ENCODE measurements around the gene MED15. TPM values are rescaled to one million over a fixed set of nuclear protein-coding genes. Genes with fewer than 3 reads are reported as not detected.

Gene MED15
- total and polyA plus RNA-seq, 2 of the 4 experiments (the other 2 are of a cell fraction) = 19.0 to 68.8 TPM

DNA sequence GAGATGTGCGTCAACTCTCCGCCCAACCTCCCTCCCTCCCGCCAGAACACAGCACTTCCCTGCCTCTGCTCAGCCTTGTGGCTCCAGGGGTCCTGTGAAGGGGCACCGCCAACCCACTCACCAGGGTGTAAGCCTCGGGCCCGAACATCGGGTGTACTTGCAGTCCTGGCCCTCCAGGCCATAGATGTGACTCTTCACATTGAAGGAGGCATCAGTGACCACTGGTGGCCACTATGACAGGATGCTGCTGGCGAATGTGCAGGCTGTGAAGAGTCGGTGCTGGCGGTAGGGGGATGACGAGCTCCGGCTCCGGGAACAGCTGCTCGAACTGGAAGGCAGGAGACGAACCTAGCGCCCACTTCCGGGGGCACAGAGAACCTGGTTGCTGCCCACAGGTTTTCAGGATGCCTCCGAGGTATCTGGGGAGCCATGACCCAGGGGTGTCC lies 97.4 kb downstream of the MED15 start:
- no peaks in the 10 kb centered on the region for H3K4me1 ChIP-seq (ENCODE audit: control insufficient read depth, insufficient read depth, low read length)
- H4K20me1 ChIP-seq (ENCODE audit: insufficient read depth, low read length) = no peaks in the 10 kb centered on the region
- H3K4me3 ChIP-seq (ENCODE audit: insufficient read depth, low read depth, low read length) = no peak overlapping the region
- H3K9ac ChIP-seq (ENCODE audit: low read depth, low read length) = no peak overlapping the region
- H3K4ac ChIP-seq (ENCODE audit: low read depth, low read length) = no peak overlapping the region
- no peak overlapping the region for H3K18ac ChIP-seq (ENCODE audit: low read depth, low read length)
- in situ Hi-C loops (cut with MboI; ENCODE audit: low sequenced_read_pairs) = loop anchor here (10.0 kb wide), 1 partner anchor 80 kb away; no protein-coding TSS in a partner anchor
- no TSS peak for BruUV-seq (replicated peaks)
- no peaks in the 10 kb centered on the region for H3K36me3 ChIP-seq (ENCODE audit: control insufficient read depth, insufficient read depth, low read length)
- H4K5ac ChIP-seq (ENCODE audit: low read depth, low read length) = no peak overlapping the region
- no peak for ATAC-seq (ENCODE audit: low read depth)
- CTCF ChIA-PET = interaction anchor here (0.5 kb wide), 1 partner anchor 41 kb away, joined by 4 read pairs; no protein-coding TSS in a partner anchor
- H4K8ac ChIP-seq (ENCODE audit: low read depth in 2 of 2, low read length in 2 of 2) = no peak overlapping the region
- H3K23ac ChIP-seq (ENCODE audit: low read depth, low read length) = no peak overlapping the region
- no peak overlapping the region for H2AK5ac ChIP-seq (ENCODE audit: low read depth, low read length)
- no peak overlapping the region for H2BK5ac ChIP-seq (ENCODE audit: low read depth, low read length, poor library complexity, severe bottlenecking)
- no peak overlapping the region for H4K91ac ChIP-seq (ENCODE audit: insufficient read depth, low read depth, low read length)
- dilution Hi-C loops (cut with HindIII; ENCODE audit: low sequenced_read_pairs, unreplicated experiment) = no loop called here
- H3K79me1 ChIP-seq (ENCODE audit: low read depth in 1 of 2, low read length in 2 of 2) = no peaks in the 10 kb centered on the region
- H2AK9ac ChIP-seq (replicated peaks; ENCODE audit: low read depth, low read length, poor library complexity) = no peak overlapping the region
- TF ChIP-seq NFE2L2 (IDR thresholded peaks at IDR 0.05; ENCODE audit: low read depth, low read length) (no peak), BHLHE40 (IDR thresholded peaks at IDR 0.05; ENCODE audit: low read depth, low read length) (no peak)
- H2BK120ac ChIP-seq (ENCODE audit: low read depth, low read length) = no peak overlapping the region
- H3K56ac ChIP-seq (ENCODE audit: extremely low read depth, insufficient read depth, low read length) = no peak overlapping the region
- H2BK15ac ChIP-seq (ENCODE audit: low read depth, low read length) = no peak overlapping the region
- no peak overlapping the region for H3K27ac ChIP-seq (ENCODE audit: insufficient read depth, low read length)
- H3K14ac ChIP-seq (replicated peaks; ENCODE audit: low read depth, low read length) = no peak overlapping the region
- intact Hi-C loops (cut with micrococcal nuclease) = loop anchor here (5.0 kb wide), 1 partner anchor 93 kb away; no protein-coding TSS in a partner anchor
- 64% methylated on average over 11 of the region's 18 CpGs; no CpG with 5 or more reads in 1 of the 2 experiments for WGBS, 2 experiments (ENCODE audit: extremely low coverage in 2 of 2, insufficient read length in 1 of 2)
- no peak overlapping the region for H3K4me2 ChIP-seq (ENCODE audit: low read depth, low read length)
- peaks cover 47% of the 10 kb centered on the region for H3K27me3 ChIP-seq (ENCODE audit: control insufficient read depth, insufficient read depth, low read length)
- no peak overlapping the region for H2AFZ ChIP-seq (replicated peaks; ENCODE audit: low read length, poor library complexity)
- no peak for DNase-seq
- no peaks in the 10 kb centered on the region for H3K9me3 ChIP-seq (ENCODE audit: control insufficient read depth, insufficient read depth, low read length)
- H3K9me1 ChIP-seq (ENCODE audit: insufficient read depth, low read length) = no peaks in the 10 kb centered on the region
- no peak overlapping the region for H2BK20ac ChIP-seq (ENCODE audit: low read depth, low read length)
- POLR2A ChIA-PET (ENCODE audit: unreplicated experiment) = no interaction called here

All from IMR-90 (cell line).